ENCODE data around the gene DVL1. TPM values are rescaled to one million over a fixed set of nuclear protein-coding genes. Genes with fewer than 3 reads are reported as not detected.

DVL1 gene
- total RNA-seq, 1 experiment from 2014 or later, result 71.0 TPM

DNA sequence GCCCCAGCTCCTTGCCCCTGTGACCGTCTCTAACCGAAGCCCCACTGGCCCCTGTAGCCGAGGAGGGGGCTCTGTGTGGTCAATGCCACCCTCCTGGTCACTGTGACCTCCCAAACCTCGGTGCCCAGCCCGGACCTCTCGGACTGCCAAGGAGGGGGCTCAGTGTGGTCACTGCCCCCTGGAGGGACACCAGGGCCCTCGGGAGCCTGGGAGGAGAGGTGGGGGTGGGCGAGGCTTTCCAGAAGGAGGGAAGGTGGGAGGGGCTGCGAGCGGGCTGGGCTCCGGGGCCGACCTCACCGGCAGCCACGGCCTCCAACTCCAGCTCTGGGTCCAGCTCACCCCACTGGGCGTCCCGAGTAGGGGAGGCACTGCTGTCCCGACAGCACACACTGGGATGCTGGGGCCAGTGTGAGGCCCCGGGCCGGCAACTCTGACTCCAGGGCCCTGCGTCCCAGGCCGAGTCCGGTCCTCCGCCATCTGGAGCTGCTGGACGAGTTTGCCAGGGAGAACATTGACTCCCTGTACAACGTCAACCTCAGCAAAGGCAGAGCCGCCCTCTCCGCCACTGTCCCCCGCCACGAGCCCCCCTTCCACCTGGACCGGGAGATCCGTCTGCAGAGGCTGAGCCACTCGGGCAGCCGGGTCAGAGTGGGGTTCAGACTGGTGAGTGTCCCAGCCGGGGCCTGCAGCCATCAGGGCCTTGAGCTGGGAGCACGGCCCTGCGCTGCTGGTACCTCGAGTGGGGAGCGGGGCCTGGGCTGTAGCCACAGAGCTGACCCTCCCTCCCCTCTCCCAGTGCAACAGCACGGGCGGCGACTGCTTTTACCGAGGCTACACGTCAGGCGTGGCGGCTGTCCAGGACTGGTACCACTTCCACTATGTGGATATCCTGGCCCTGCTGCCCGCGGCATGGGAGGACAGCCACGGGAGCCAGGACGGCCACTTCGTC, 62.6 kb downstream of the DVL1 start:
- H3K27ac Mint-ChIP-seq, result no peak overlapping the region
- peak; percentile 31 for DNase-seq
- TF ChIP-seq, protein P1, sequence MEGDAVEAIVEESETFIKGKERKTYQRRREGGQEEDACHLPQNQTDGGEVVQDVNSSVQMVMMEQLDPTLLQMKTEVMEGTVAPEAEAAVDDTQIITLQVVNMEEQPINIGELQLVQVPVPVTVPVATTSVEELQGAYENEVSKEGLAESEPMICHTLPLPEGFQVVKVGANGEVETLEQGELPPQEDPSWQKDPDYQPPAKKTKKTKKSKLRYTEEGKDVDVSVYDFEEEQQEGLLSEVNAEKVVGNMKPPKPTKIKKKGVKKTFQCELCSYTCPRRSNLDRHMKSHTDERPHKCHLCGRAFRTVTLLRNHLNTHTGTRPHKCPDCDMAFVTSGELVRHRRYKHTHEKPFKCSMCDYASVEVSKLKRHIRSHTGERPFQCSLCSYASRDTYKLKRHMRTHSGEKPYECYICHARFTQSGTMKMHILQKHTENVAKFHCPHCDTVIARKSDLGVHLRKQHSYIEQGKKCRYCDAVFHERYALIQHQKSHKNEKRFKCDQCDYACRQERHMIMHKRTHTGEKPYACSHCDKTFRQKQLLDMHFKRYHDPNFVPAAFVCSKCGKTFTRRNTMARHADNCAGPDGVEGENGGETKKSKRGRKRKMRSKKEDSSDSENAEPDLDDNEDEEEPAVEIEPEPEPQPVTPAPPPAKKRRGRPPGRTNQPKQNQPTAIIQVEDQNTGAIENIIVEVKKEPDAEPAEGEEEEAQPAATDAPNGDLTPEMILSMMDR (conservative IDR thresholded peaks at IDR 0.05), result no peak
- Histone ChIP-seq H2BK12ac (ENCODE audit: insufficient read length, low read depth, low read length) (no peak overlapping the region), H3K4me2 (ENCODE audit: insufficient read depth, insufficient read length, low read length) (no peak overlapping the region), H2BK120ac (ENCODE audit: low read depth, low read length, poor library complexity, severe bottlenecking) (no peak overlapping the region), H3K23ac (ENCODE audit: insufficient read length, low read depth, low read length) (no peak overlapping the region), H4K5ac (ENCODE audit: insufficient read length, low read depth, low read length) (peak overlapping the region; percentile 37), H4K20me1 (ENCODE audit: control insufficient read depth, insufficient read depth, insufficient read length) (no peaks in the 10 kb centered on the region), H3K9me3 (ENCODE audit: control insufficient read depth, low read depth, low read length) (no peaks in the 10 kb centered on the region), H3K14ac (ENCODE audit: insufficient read depth, low read length) (no peak overlapping the region), H2BK15ac (ENCODE audit: low read depth, low read length) (no peak overlapping the region), H3K9ac (ENCODE audit: extremely low read depth, insufficient read length, low read length) (no peak overlapping the region), H2BK5ac (ENCODE audit: insufficient read length, low read length) (no peak overlapping the region), H3K79me2 (ENCODE audit: insufficient read depth, low read length) (no peaks in the 10 kb centered on the region), H3K23me2 (ENCODE audit: insufficient read length, low read depth, low read length, poor library complexity, severe bottlenecking) (no peaks in the 10 kb centered on the region), H3T11ph (ENCODE audit: low read length) (no peak overlapping the region), H3K18ac (ENCODE audit: insufficient read length, low read depth, low read length) (peak overlapping the region; percentile 31), H3K4me1 (ENCODE audit: insufficient read depth, low read length) (no peaks in the 10 kb centered on the region), H4K91ac (ENCODE audit: insufficient read length, low read depth, low read length) (no peak overlapping the region), H3K27ac (ENCODE audit: insufficient read length, low read depth, low read length) (no peak overlapping the region), H3K56ac (ENCODE audit: insufficient read length, low read depth, low read length) (no peak overlapping the region), H2AFZ (ENCODE audit: low read length) (no peak overlapping the region), H3K27me3 (ENCODE audit: insufficient read depth, low read length) (no peaks in the 10 kb centered on the region), H2BK20ac (ENCODE audit: low read depth, low read length, poor library complexity, severe bottlenecking) (no peak overlapping the region), H3K4ac (ENCODE audit: low read depth, low read length) (no peak overlapping the region), H4K8ac (replicated peaks; ENCODE audit: insufficient read length, low read depth, low read length) (no peak overlapping the region), H2AK5ac (ENCODE audit: insufficient read length, low read length) (no peak overlapping the region), H3K79me1 (ENCODE audit: insufficient read depth, low read depth, low read length, poor library complexity, severe bottlenecking) (no peaks in the 10 kb centered on the region)
- H3K36me3 Mint-ChIP-seq (ENCODE audit: insufficient read depth in 1 of 3, low read depth in 3 of 3), result no peaks in the 10 kb centered on the region
- H3K4me3 Mint-ChIP-seq, result no peak overlapping the region
- H3K27me3 Mint-ChIP-seq (ENCODE audit: low read depth), result peaks cover 4% of the 10 kb centered on the region
- WGBS (ENCODE audit: extremely low coverage, insufficient read length, low lambda C conversion rate), result no CpG with 5 or more reads among the region's 50 CpGs
- peaks cover 0 to 7% of the 10 kb centered on the region in 2 experiments; a peak in 1 of 4 replicates for H3K4me1 Mint-ChIP-seq
- peaks cover 2 to 10% of the 10 kb centered on the region in 2 experiments; a peak in 3 of 5 replicates for H3K9me3 Mint-ChIP-seq
